Keratinocyte (primary cell): ENCODE data around the gene PITPNC1. TPM values are rescaled to one million over a fixed set of nuclear protein-coding genes. Genes with fewer than 3 reads are reported as not detected.

Source experiments
- DNase-seq: peaks from one replicate; pipeline ENCODE4 v3.0.0-alpha.2; 2011; ENCODE audit warnings: low read depth, missing footprints, low spot score
- FAIRE-seq: peaks from 2 replicates; lab custom pipeline; 2011; peaks lifted over from hg19 to GRCh38; lab: Jason Lieb, UNC
- H2AFZ ChIP-seq: 2 replicates; pipeline ENCODE4 v1.6.0; 2012; ENCODE audit warnings: low read length, control low read depth, inconsistent platforms; ENCODE audit not compliant: control insufficient read depth
- H3K27ac ChIP-seq: 2 replicates; pipeline ENCODE4 v1.5.1; 2011; ENCODE audit warnings: low read length; ENCODE audit not compliant: control insufficient read depth, insufficient read depth
- H3K27me3 ChIP-seq: 3 replicates; pipeline ENCODE4 v1.6.0; 2011; ENCODE audit warnings: low read length; ENCODE audit not compliant: control insufficient read depth, insufficient read depth; ENCODE audit errors: extremely low read depth
- H3K36me3 ChIP-seq, 2 experiments: 2 replicates in 1 of 2; 3 replicates in 1 of 2; pipeline ENCODE4 v1.5.1; 2011; ENCODE audit warnings: low read length in 2 of 2, mild to moderate bottlenecking in 1 of 2; ENCODE audit not compliant: control insufficient read depth in 2 of 2, insufficient read depth in 2 of 2; ENCODE audit errors: extremely low read depth in 1 of 2
- H3K4me1 ChIP-seq: 3 replicates; pipeline ENCODE4 v1.5.1; 2011; ENCODE audit warnings: low read length; ENCODE audit not compliant: control insufficient read depth, insufficient read depth; ENCODE audit errors: extremely low read depth
- H3K4me2 ChIP-seq: 3 replicates; pipeline ENCODE4 v1.6.0; 2011; ENCODE audit warnings: low read depth, low read length; ENCODE audit not compliant: control insufficient read depth, insufficient read depth; ENCODE audit errors: extremely low read depth
- H3K4me3 ChIP-seq, 3 experiments: fragments of 200-600 bp in 1 of 3; sonication (generic) in 1 of 3; 2 replicates in 2 of 3; 3 replicates in 1 of 3; pipeline ENCODE4 v1.5.1; 2011 to 2016; ENCODE audit warnings: low read length in 3 of 3, mild to moderate bottlenecking in 3 of 3, control low read depth in 2 of 3, inconsistent platforms in 1 of 3, low read depth in 1 of 3, mixed read lengths in 1 of 3, mixed run types in 1 of 3, moderate library complexity in 1 of 3; ENCODE audit not compliant: control insufficient read depth in 2 of 3, insufficient read depth in 2 of 3; ENCODE audit errors: extremely low read depth in 1 of 3
- H3K79me2 ChIP-seq: 2 replicates; pipeline ENCODE4 v1.6.0; 2012; ENCODE audit warnings: low read length; ENCODE audit not compliant: control insufficient read depth, insufficient read depth
- H3K9ac ChIP-seq: 3 replicates; pipeline ENCODE4 v1.6.0; 2011; ENCODE audit warnings: low read length; ENCODE audit not compliant: control insufficient read depth, insufficient read depth; ENCODE audit errors: extremely low read depth
- H3K9me1 ChIP-seq: 3 replicates; pipeline ENCODE4 v1.6.0; 2011; ENCODE audit warnings: low read length; ENCODE audit not compliant: control insufficient read depth, insufficient read depth; ENCODE audit errors: extremely low read depth
- H3K9me3 ChIP-seq: 2 replicates; pipeline ENCODE4 v1.5.1; 2012; ENCODE audit warnings: low read depth, low read length; ENCODE audit not compliant: control insufficient read depth
- H4K20me1 ChIP-seq: 3 replicates; pipeline ENCODE4 v1.6.0; 2011; ENCODE audit warnings: low read length; ENCODE audit not compliant: control insufficient read depth, insufficient read depth; ENCODE audit errors: extremely low read depth
- CTCF ChIP-seq, 3 experiments: IDR thresholded peaks in 1 of 3; conservative IDR thresholded peaks in 1 of 3; optimal IDR thresholded peaks in 1 of 3; 2 replicates in 2 of 3; 3 replicates in 1 of 3; pipeline versions ENCODE3 to v1.5.1; 2011; ENCODE audit warnings: low read length in 3 of 3, mild to moderate bottlenecking in 3 of 3, moderate library complexity in 2 of 3, control low read depth in 1 of 3, inconsistent platforms in 1 of 3; ENCODE audit not compliant: insufficient read depth in 2 of 3; ENCODE audit errors: extremely low read depth in 1 of 3
- EZH2 ChIP-seq: IDR thresholded peaks from one replicate; pipeline ENCODE4 v1.6.1; 2012; ENCODE audit warnings: inconsistent platforms, mild to moderate bottlenecking, low read length, moderate library complexity
- dilution Hi-C: fragments of 300-500 bp; cut with MboI; formaldehyde crosslinking; loops from one replicate; pipeline ENCODE4 v1.7.0; 2020; ENCODE audit warnings: low sequenced_read_pairs; ENCODE audit not compliant: extremely low pct_ligation_motif_present
- polyA plus RNA-seq, 5 experiments: library from polyadenylated mRNA; depleted of rRNA in 3 of 5; stranded (reverse) in 3 of 5; stranded (forward) in 1 of 5; unstranded in 1 of 5; fragments of >200 nt; gene quantifications; 1 replicate in 1 of 5; 2 replicates in 3 of 5; 3 replicates in 1 of 5; pipeline versions ENCODE4 v1.2.1 to v1.2.3, GENCODE V29; 2011 to 2012; ENCODE audit warnings: missing spikeins in 2 of 5, low read depth in 1 of 5, low replicate concordance in 1 of 5

The PITPNC1 gene
- polyA plus RNA-seq, 1 donor (not counting 4 experiments of a cell fraction or from before 2014, with no cell fraction given), result 24.8 TPM

- Histone ChIP-seq H3K27me3 (no peaks in the 10 kb centered on the region), H3K27ac (no peak overlapping the region), H3K9ac (no peak overlapping the region), H3K36me3 (peaks cover 0 to 3% of the 10 kb centered on the region in 2 experiments), H3K4me2 (no peak overlapping the region), H4K20me1 (no peaks in the 10 kb centered on the region), H3K79me2 (no peaks in the 10 kb centered on the region), H3K9me3 (no peaks in the 10 kb centered on the region), H2AFZ (no peak overlapping the region), H3K4me3 (no peak overlapping the region), H3K9me1 (no peaks in the 10 kb centered on the region), H3K4me1 (no peaks in the 10 kb centered on the region)
- dilution Hi-C loops, result no loop called here
- TF ChIP-seq EZH2 (no peak), CTCF (optimal IDR thresholded peaks at IDR 0.05 in 1 of 3, IDR thresholded peaks at IDR 0.05 in 1 of 3, conservative IDR thresholded peaks at IDR 0.05 in 1 of 3; ENCODE audit: extremely low read depth in 1 of 3, insufficient read depth in 2 of 3, low read length in 3 of 3) (no peak)
- DNase-seq (no peak), FAIRE-seq (no peak)
These were observed 171.6 kb downstream of the PITPNC1 start for GRCh38 chr17:67548693-67549092.

GRCh38 chr17:67549820-67550219 lies 172.7 kb downstream of the PITPNC1 start:
- H3K4me2 ChIP-seq, result no peak overlapping the region
- no peaks in the 10 kb centered on the region for H3K9me3 ChIP-seq
- no peak overlapping the region for H3K9ac ChIP-seq
- dilution Hi-C loops, result loop anchor here (5.0 kb wide), 1 partner anchor 63 kb away; no protein-coding TSS in a partner anchor
- no peaks in the 10 kb centered on the region for H4K20me1 ChIP-seq
- H2AFZ ChIP-seq, result no peak overlapping the region
- FAIRE-seq (no peak), DNase-seq (no peak)
- TF ChIP-seq CTCF (optimal IDR thresholded peaks at IDR 0.05 in 1 of 3, IDR thresholded peaks at IDR 0.05 in 1 of 3, conservative IDR thresholded peaks at IDR 0.05 in 1 of 3; ENCODE audit: extremely low read depth in 1 of 3, insufficient read depth in 2 of 3, low read length in 3 of 3) (no peak), EZH2 (no peak)
- H3K36me3 ChIP-seq, result peaks cover 0 to 5% of the 10 kb centered on the region in 2 experiments
- no peaks in the 10 kb centered on the region for H3K27me3 ChIP-seq
- H3K4me3 ChIP-seq, result no peak overlapping the region
- H3K9me1 ChIP-seq, result no peaks in the 10 kb centered on the region
- no peaks in the 10 kb centered on the region for H3K4me1 ChIP-seq
- no peaks in the 10 kb centered on the region for H3K79me2 ChIP-seq
- H3K27ac ChIP-seq, result no peak overlapping the region
